HTERT RPE-1 (cell line): ENCODE results near the gene NUDCD3.
"Not testable (repeated sequence)": the region's sequence is repeated elsewhere in the genome, so short reads cannot be mapped to it uniquely, and the experiment has no call there.

Experiments used
- in situ Hi-C: fragments of 300-500 bp; cut with MboI; formaldehyde crosslinking; loops from 4 replicates; pipeline ENCODE4 v1.14.3; 2020; ENCODE audit warnings: low sequenced_read_pairs

The NUDCD3 gene

GRCh38 chr7:44449584-44449928, 40.9 kb downstream of the NUDCD3 start:
- in situ Hi-C loops = no loop called here

- in situ Hi-C loops = no loop called here
These were observed 41.4 kb downstream of the NUDCD3 start for GRCh38 chr7:44448922-44449583.

GRCh38 chr7:44447874-44448425, 42.5 kb downstream of the NUDCD3 start:
- in situ Hi-C loops = no loop called here

- in situ Hi-C loops = no loop called here
These were observed 44.3 kb downstream of the NUDCD3 start for GRCh38 chr7:44445986-44446671.

- in situ Hi-C loops = no loop called here
These were observed 49.4 kb downstream of the NUDCD3 start for GRCh38 chr7:44441079-44441478.

GRCh38 chr7:44440577-44441078, 49.8 kb downstream of the NUDCD3 start:
- in situ Hi-C loops = no loop called here

GRCh38 chr7:44439926-44440325, 50.5 kb downstream of the NUDCD3 start:
- in situ Hi-C loops = no loop called here

- in situ Hi-C loops = no loop called here
These were observed 51.6 kb downstream of the NUDCD3 start for GRCh38 chr7:44438816-44439215.

GRCh38 chr7:44434201-44434600, 56.3 kb downstream of the NUDCD3 start:
- in situ Hi-C loops = no loop called here

- in situ Hi-C loops = no loop called here
These were observed 57.0 kb downstream of the NUDCD3 start for GRCh38 chr7:44433255-44434022.

- in situ Hi-C loops = no loop called here
These were observed 58.0 kb downstream of the NUDCD3 start for GRCh38 chr7:44432381-44432977.

- in situ Hi-C loops = no loop called here
These were observed 59.3 kb downstream of the NUDCD3 start for GRCh38 chr7:44431091-44431608.

GRCh38 chr7:44430054-44430453, 60.4 kb downstream of the NUDCD3 start:
- in situ Hi-C loops = no loop called here

- in situ Hi-C loops = not testable (repeated sequence)
These were observed 65.7 kb downstream of the NUDCD3 start for GRCh38 chr7:44424762-44425161.

- in situ Hi-C loops = no loop called here
These were observed 73.5 kb downstream of the NUDCD3 start for GRCh38 chr7:44416941-44417340.

GRCh38 chr7:44415510-44415909, 74.9 kb downstream of the NUDCD3 start:
- in situ Hi-C loops = no loop called here

GRCh38 chr7:44415047-44415446, 75.4 kb downstream of the NUDCD3 start:
- in situ Hi-C loops = no loop called here

GRCh38 chr7:44411306-44411705, 79.2 kb downstream of the NUDCD3 start:
- in situ Hi-C loops = no loop called here

- in situ Hi-C loops = no loop called here
These were observed 81.9 kb downstream of the NUDCD3 start for GRCh38 chr7:44408596-44408995.

GRCh38 chr7:44403775-44404174, 86.7 kb downstream of the NUDCD3 start:
- in situ Hi-C loops = no loop called here
